Suppressor macrophage treated with lipopolysaccharide for 4 hours (primary cell): Measurements from ENCODE around the gene CCL4.

ENCODE experiments used
- DNase-seq: peaks from one replicate; pipeline ENCODE4 v3.0.0-alpha.2; 2020

The CCL4 gene

DNA sequence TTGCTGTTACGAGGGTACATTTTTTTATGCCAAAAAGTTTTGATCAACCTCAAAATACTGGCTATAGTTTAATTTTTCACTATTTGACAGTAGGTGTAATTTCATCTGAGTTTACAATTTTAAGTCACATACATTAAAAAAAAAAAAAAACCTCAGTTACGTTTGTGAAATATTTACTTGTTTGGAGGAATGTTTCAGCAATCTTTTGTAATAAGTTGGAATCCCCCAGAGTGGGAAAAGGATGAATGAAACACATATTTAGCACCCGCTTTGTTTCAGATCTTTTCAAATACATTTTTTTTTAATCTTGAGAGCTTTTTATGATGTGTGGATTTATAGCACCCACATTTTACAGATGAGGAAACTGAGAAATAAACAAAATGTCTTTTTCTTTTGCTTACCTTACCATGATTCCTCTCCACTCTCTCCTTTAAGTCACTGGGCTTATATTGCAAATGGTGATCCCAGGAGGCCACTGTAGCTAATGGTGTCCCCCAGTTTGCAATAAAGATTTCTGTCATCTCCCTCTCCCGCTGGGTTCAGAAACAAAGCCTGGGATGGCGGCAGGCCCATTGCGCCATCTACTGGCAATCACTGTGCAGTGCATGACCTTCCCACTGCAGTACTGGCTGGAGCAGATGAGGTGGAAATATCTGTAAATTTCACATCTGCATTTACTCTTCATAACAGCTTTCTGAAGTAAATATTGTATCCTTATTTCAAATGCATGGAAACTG, 45.1 kb downstream of the CCL4 start:
- DNase-seq, result peak; percentile 90

DNA sequence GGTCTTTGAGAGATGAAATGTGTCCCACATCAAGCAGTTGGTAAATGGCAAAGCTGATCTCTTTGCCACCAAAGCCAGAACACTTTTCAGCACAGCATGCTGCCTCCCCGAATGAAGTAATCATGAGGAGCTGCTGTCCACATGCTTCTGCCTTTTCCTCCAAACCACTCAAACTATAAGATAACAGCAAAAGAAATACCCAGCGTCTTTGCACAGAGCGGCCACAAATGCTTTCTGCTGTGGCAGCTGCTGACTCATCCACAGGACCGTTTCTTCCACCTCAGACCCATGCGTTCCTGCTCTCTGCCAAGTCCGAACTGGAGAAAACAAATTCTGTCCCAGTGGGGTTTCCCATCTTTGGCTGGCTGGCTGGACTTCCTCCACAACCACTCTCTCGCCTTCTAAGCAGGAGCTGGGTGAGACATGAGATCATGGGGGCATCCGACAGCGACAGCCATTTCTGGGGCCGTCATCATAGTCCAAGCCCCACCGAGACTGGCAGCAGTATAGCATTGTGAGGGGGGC, 45.7 kb downstream of the CCL4 start:
- peak; percentile 88 for DNase-seq

DNA sequence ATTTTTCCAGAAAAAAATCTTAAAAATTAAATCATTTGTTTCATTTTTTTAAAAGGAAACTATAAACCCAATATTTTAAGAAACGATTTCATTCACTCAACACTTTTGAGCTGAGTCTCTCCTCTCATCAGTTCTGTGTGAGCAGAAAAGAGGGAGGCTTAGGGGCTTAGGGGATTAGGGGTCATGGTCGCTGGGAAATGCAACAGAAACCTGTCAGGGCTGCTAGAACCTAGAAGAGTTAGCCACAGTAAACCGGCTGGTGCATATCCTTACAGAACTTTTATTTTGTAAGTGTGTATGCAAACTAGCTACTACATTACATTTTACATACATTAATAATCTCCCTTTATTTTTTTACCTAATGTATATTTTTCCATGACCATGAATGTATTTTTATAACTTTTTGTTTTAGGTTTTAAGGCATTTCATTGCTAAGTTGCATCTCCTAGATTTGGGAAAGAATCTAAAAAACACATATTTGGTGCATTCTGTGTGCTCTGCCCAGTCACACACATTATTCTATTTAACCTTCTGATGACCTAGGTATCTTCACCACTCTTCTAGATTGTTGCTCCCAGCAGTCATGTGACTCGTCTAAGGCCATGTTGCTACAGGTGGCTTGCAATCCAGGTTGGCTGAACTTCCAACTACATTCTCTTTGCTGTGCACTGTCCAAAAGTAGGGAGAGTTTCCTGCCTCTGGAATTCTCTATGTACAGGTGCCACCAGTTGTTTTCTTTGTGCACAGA, 48.4 kb downstream of the CCL4 start:
- DNase-seq, result no peak

DNA sequence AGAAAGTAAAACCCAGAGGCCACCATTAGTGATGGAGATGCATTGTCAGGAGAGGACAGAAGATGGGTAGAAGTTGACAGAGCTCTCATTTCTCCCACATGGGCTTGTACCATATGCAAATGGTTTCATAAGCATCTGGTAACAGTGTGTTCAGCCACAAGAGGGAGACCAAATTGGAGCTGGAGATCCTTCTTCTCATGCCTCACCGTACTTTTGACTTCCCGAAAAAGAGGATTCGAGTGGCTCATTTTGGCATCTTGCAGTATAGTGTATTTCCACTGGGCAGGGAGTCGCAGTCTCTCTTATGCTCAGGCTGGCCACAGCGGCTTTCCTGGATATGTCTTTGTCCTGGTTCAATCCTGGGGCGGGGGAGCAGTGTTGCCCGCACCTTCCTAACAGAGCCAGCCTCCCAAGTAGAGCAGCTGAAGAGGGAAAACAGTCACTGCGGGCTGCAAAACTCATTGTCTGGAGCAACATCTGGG, 49.1 kb downstream of the CCL4 start:
- peak; percentile 23 for DNase-seq

DNA sequence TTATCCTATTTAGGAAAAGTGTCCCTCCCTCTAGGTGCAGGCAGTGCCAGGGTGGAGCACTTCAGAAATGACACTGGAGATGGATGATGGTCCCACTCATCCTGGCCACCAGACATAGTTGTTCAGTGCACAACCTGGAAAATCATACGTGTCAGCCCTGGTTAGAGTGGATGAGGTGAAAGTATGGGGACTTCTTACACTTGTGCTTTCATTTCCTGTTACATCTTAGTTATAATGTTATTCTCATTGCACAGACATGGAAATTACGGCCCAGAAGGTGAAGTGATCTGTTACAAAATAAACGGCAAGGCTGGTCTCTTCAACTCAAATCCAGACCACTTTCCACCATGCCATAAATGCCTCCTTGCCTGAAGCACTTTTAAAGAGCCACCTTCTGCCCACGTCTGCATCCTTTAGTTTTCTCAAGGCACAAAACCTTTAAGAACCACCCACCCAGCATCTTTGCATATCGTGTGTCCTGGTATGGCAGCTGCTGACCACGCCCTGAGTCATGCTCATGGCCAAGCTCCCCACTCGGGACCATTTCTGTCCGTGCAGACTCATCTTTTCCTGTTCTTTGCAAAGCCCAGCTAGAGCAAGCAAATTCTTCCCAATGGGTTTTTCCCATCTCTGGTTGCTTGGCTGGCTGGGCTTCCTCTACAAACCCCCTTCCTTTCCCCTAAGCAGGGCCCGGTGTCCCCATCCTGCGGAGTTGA, 50.4 kb downstream of the CCL4 start:
- DNase-seq, result peak; percentile 95
